Colon (tissue), 2 donors: ENCODE measurements around the gene CSNK1G1.
"Not testable (repeated sequence)": the region's sequence is repeated elsewhere in the genome, so short reads cannot be mapped to it uniquely, and the experiment has no call there.

ENCODE experiments used
- FAIRE-seq: peaks from 2 replicates; lab custom pipeline; 2012; peaks lifted over from hg19 to GRCh38; lab: Jason Lieb, UNC
- donor health status: control.
- donor health status: control.

The CSNK1G1 gene

GRCh38 chr15:64133623-64134344, 222.2 kb downstream of the CSNK1G1 start:
- FAIRE-seq: no peak

DNA sequence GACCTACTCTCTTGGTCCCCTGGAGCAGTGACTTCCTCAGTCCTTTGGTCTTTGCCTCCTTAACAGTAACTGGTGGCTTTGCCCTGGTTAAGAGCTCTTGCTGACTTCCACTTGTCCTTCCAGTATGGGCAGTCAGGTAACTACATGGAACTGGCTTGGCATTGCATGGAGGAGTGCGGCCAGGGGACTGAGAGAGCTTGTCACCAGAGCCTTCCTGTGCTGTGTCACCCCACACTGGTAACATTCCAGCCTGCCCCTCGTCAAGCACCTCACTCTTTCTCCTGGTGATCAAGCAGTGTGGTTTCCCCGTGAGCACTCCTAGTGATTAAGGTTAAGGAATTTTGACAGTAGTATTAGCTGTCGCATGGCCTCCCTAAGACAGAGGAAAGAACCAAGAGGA, 223.8 kb downstream of the CSNK1G1 start:
- no peak for FAIRE-seq

GRCh38 chr15:64131547-64131946, 224.4 kb downstream of the CSNK1G1 start:
- no peak for FAIRE-seq

DNA sequence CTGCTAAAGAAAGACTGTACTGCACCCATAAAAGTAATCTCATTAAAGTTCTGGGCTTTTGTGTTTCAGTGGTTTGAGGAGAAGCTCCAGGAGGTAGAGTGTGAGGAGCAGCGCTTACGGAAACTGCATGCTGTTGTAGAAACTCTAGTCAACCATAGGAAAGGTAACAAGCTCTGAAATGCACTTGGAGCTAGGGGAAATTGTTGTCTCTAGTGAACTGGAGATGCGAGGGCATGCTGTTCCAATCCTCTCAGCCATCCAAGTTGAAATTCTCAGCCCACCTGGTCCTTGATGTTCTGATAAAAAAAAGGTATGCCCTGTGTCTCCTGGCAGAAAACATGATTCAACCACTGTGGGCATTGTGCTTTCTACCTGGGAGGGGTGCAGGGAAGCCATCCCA, 225.8 kb downstream of the CSNK1G1 start:
- FAIRE-seq: no peak

DNA sequence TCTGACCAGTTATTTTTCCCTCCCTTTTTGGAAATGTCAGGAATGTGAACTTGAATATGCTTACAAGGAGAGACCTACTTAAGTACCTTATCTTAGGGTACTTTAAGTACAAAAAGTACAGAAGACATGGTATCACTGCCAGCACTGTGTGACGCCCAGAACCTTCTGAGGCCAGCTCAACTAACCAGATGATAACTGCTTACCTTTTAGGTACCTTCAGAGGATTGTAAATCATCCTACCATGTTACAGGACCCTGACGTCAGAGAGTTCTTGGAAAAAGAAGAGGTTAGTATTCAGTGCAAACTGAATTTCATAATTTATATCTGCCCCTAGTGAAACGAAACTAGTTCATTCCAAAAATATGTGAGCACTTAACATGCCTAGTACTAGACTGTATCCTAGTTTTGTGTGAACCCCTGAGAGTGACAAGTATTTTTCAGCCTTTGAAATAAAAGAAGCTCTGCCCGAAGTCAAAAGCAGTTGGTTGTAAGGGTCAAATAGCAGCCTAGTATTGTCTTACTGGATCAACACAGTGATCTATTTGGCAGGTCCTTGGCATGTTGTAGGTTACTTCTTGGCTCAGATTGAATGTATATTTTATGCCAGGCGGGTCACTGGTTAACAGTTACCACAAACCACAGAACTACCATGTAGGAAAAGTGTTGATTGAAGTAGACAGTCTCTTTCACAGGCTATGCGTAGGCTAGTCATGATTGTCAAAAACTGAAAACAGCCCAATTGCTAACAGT, 228.3 kb downstream of the CSNK1G1 start:
- no peak for FAIRE-seq

DNA sequence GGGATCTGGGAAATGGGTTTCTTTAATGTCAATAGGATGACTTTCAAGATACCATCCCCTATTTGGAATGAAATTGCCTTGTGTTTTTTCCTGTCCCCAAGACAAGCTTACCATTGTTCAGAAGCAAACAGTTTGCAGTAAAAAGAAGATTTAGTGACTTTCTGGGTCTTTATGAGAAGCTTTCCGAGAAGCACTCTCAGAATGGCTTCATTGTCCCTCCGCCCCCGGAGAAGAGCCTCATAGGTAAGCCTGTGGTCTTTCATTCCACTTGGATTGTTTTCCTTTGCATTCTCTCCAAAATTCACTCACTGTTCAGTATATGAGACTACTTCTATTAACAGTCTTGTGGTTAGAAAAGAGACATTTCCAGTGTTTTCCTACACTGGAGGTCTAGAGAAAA, 230.0 kb downstream of the CSNK1G1 start:
- FAIRE-seq: no peak

GRCh38 chr15:64122936-64123351, 233.0 kb downstream of the CSNK1G1 start:
- FAIRE-seq: no peak

- no peak for FAIRE-seq
These were observed 233.5 kb downstream of the CSNK1G1 start for GRCh38 chr15:64122444-64122843.

GRCh38 chr15:64121614-64122013, 234.4 kb downstream of the CSNK1G1 start:
- FAIRE-seq: no peak

- FAIRE-seq: not testable (repeated sequence)
These were observed 235.7 kb downstream of the CSNK1G1 start for GRCh38 chr15:64120322-64120721.

GRCh38 chr15:64117759-64118487, 238.1 kb downstream of the CSNK1G1 start:
- no peak for FAIRE-seq
